MM.1S (cell line): ENCODE data around the gene ADAP1.

ENCODE experiments used
- DNase-seq: peaks from one replicate; pipeline ENCODE4 v3.0.0-alpha.2; 2015
- H2AFZ ChIP-seq: fragments of 300-600 bp; sonication (generic); 2 replicates; pipeline ENCODE4 v1.6.0; 2016; ENCODE audit warnings: antibody characterized with exemption, low read length
- H3F3A ChIP-seq: fragments of 300-600 bp; sonication (generic); 2 replicates; pipeline ENCODE4 v1.6.1; 2016; ENCODE audit warnings: mild to moderate bottlenecking, antibody characterized with exemption, low read length, moderate library complexity, mixed read lengths; ENCODE audit not compliant: insufficient read depth
- H3K27ac ChIP-seq: fragments of 300-600 bp; sonication (generic); 2 replicates; pipeline ENCODE4 v1.5.1; 2016; ENCODE audit warnings: mild to moderate bottlenecking, low read length
- H3K27me3 ChIP-seq: fragments of 300-600 bp; sonication (generic); replicated peaks from 2 replicates; pipeline ENCODE4 v1.6.0; 2016; ENCODE audit warnings: low read length; ENCODE audit not compliant: insufficient read depth
- H3K36me3 ChIP-seq: fragments of 300-600 bp; sonication (generic); replicated peaks from 2 replicates; pipeline ENCODE4 v1.6.1; 2016; ENCODE audit warnings: mild to moderate bottlenecking, low read length, mixed read lengths; ENCODE audit not compliant: insufficient read depth
- H3K4me1 ChIP-seq: fragments of 300-600 bp; sonication (generic); 2 replicates; pipeline ENCODE4 v1.6.1; 2016; ENCODE audit warnings: low read length, mixed read lengths
- H3K4me2 ChIP-seq: fragments of 300-600 bp; sonication (generic); 2 replicates; pipeline ENCODE4 v1.6.0; 2016; ENCODE audit warnings: low read depth, low read length
- H3K4me3 ChIP-seq: fragments of 300-600 bp; sonication (generic); 2 replicates; pipeline ENCODE4 v1.5.1; 2016; ENCODE audit warnings: low read length, mixed read lengths
- H3K79me2 ChIP-seq: fragments of 300-600 bp; sonication (generic); 2 replicates; pipeline ENCODE4 v1.6.1; 2016; ENCODE audit warnings: mixed run types, low read length, mixed read lengths
- H3K9ac ChIP-seq: fragments of 300-600 bp; sonication (generic); 2 replicates; pipeline ENCODE4 v1.6.1; 2016; ENCODE audit warnings: low read length, mixed read lengths
- H3K9me2 ChIP-seq: fragments of 300-600 bp; sonication (generic); replicated peaks from 2 replicates; pipeline ENCODE4 v1.6.1; 2016; ENCODE audit warnings: mild to moderate bottlenecking, low read length, mixed read lengths; ENCODE audit not compliant: insufficient read depth
- H3K9me3 ChIP-seq: fragments of 300-600 bp; sonication (generic); replicated peaks from 2 replicates; pipeline ENCODE4 v1.6.1; 2016; ENCODE audit warnings: mild to moderate bottlenecking, low read length, mixed read lengths; ENCODE audit not compliant: insufficient read depth
- H4K20me1 ChIP-seq: fragments of 300-600 bp; sonication (generic); 2 replicates; pipeline ENCODE4 v1.6.1; 2016; ENCODE audit warnings: mild to moderate bottlenecking, low read length, moderate library complexity, mixed read lengths; ENCODE audit not compliant: insufficient read depth
- CTCF ChIP-seq: fragments of 300-600 bp; sonication (generic); IDR thresholded peaks from 2 replicates; pipeline ENCODE4 v1.5.1; 2016; ENCODE audit warnings: antibody characterized with exemption, low read length, mixed read lengths
- EZH2 ChIP-seq: fragments of 300-600 bp; sonication (generic); optimal IDR thresholded peaks from 2 replicates; pipeline ENCODE3; 2017; ENCODE audit warnings: low read depth, mild to moderate bottlenecking, antibody characterized with exemption, low read length, mixed read lengths
- EZH2phosphoT487 ChIP-seq: fragments of 300-600 bp; sonication (generic); IDR thresholded peaks from 2 replicates; pipeline ENCODE4 v1.6.1; 2018; ENCODE audit warnings: antibody characterized with exemption, low read length

The ADAP1 gene

GRCh38 chr7:916291-916941, 38.1 kb downstream of the ADAP1 start:
- Histone ChIP-seq H2AFZ (no peak overlapping the region), H4K20me1 (no peaks in the 10 kb centered on the region), H3K9me3 (no peaks in the 10 kb centered on the region), H3K9me2 (no peaks in the 10 kb centered on the region), H3K79me2 (no peaks in the 10 kb centered on the region), H3K36me3 (no peaks in the 10 kb centered on the region), H3F3A (no peaks in the 10 kb centered on the region), H3K4me3 (no peak overlapping the region), H3K4me2 (no peak overlapping the region), H3K9ac (no peak overlapping the region), H3K27me3 (peaks cover 48% of the 10 kb centered on the region), H3K27ac (no peak overlapping the region), H3K4me1 (no peaks in the 10 kb centered on the region)
- DNase-seq = no peak
- TF ChIP-seq CTCF = no peak
- TF ChIP-seq EZH2 = no peak
- TF ChIP-seq EZH2phosphoT487 = no peak

GRCh38 chr7:915291-916218, 38.9 kb downstream of the ADAP1 start:
- Histone ChIP-seq H3F3A (no peaks in the 10 kb centered on the region), H3K36me3 (no peaks in the 10 kb centered on the region), H3K9me2 (no peaks in the 10 kb centered on the region), H3K27ac (no peak overlapping the region), H3K4me3 (no peak overlapping the region), H3K79me2 (no peaks in the 10 kb centered on the region), H3K9me3 (no peaks in the 10 kb centered on the region), H2AFZ (no peak overlapping the region), H3K4me2 (no peak overlapping the region), H3K27me3 (peaks cover 40% of the 10 kb centered on the region), H3K9ac (no peak overlapping the region), H4K20me1 (no peaks in the 10 kb centered on the region), H3K4me1 (no peaks in the 10 kb centered on the region)
- no peak for DNase-seq
- TF ChIP-seq CTCF (no peak), EZH2 (no peak), EZH2phosphoT487 (no peak)

- H3K79me2 ChIP-seq = no peaks in the 10 kb centered on the region
- no peaks in the 10 kb centered on the region for H3K9me2 ChIP-seq
- H3K36me3 ChIP-seq = no peaks in the 10 kb centered on the region
- H3K4me1 ChIP-seq = no peaks in the 10 kb centered on the region
- TF ChIP-seq EZH2phosphoT487 = no peak
- TF ChIP-seq EZH2 = no peak
- TF ChIP-seq CTCF = no peak
- H4K20me1 ChIP-seq = no peaks in the 10 kb centered on the region
- no peaks in the 10 kb centered on the region for H3F3A ChIP-seq
- H3K27me3 ChIP-seq = peaks cover 46% of the 10 kb centered on the region
- H3K9me3 ChIP-seq = no peaks in the 10 kb centered on the region
- H2AFZ ChIP-seq = no peak overlapping the region
- DNase-seq = no peak
- no peak overlapping the region for H3K4me2 ChIP-seq
- no peak overlapping the region for H3K27ac ChIP-seq
- H3K9ac ChIP-seq = no peak overlapping the region
- H3K4me3 ChIP-seq = no peak overlapping the region
Observed at GRCh38 chr7:914521-915194, 39.8 kb downstream of the ADAP1 start.
